Ishikawa (cell line): Measurements from ENCODE around the gene KCNQ1.

Experiments
- CEBPB ChIP-seq: IDR thresholded peaks from 2 replicates; pipeline ENCODE4 v1.6.1; 2012
- CREB1 ChIP-seq: IDR thresholded peaks from 2 replicates; pipeline ENCODE4 v1.6.1; 2012; ENCODE audit warnings: low read depth
- EGR1 ChIP-seq: IDR thresholded peaks from 2 replicates; pipeline ENCODE4 v1.6.1; 2012
- EP300 ChIP-seq: IDR thresholded peaks from 2 replicates; pipeline ENCODE4 v1.6.1; 2012; ENCODE audit warnings: borderline replicate concordance
- FOXM1 ChIP-seq: IDR thresholded peaks from 2 replicates; pipeline ENCODE4 v1.6.1; 2012; ENCODE audit warnings: low read depth, borderline replicate concordance
- MAX ChIP-seq: IDR thresholded peaks from 2 replicates; pipeline ENCODE4 v1.6.1; 2012
- NFIC ChIP-seq: IDR thresholded peaks from 2 replicates; pipeline ENCODE4 v1.6.1; 2012
- RAD21 ChIP-seq: IDR thresholded peaks from 2 replicates; pipeline ENCODE4 v1.6.1; 2012; ENCODE audit warnings: low read depth
- REST ChIP-seq: IDR thresholded peaks from 2 replicates; pipeline ENCODE4 v1.6.1; 2012; ENCODE audit warnings: low read depth, mild to moderate bottlenecking
- TAF1 ChIP-seq: IDR thresholded peaks from 2 replicates; pipeline ENCODE4 v1.6.1; 2012; ENCODE audit warnings: low read depth, mild to moderate bottlenecking
- TCF12 ChIP-seq: IDR thresholded peaks from 2 replicates; pipeline ENCODE4 v1.6.1; 2012; ENCODE audit warnings: low read depth
- TEAD4 ChIP-seq: IDR thresholded peaks from 2 replicates; pipeline ENCODE4 v1.6.1; 2012
- USF1 ChIP-seq: IDR thresholded peaks from 2 replicates; pipeline ENCODE4 v1.6.1; 2012
- YY1 ChIP-seq: IDR thresholded peaks from 2 replicates; pipeline ENCODE4 v1.6.1; 2012; ENCODE audit warnings: low read depth
- ZBTB7A ChIP-seq: IDR thresholded peaks from 2 replicates; pipeline ENCODE4 v1.6.1; 2012; ENCODE audit warnings: low read depth

The KCNQ1 gene

GRCh38 chr11:2789331-2789730, 344.5 kb downstream of the KCNQ1 start:
- TF ChIP-seq CEBPB (no peak), ZBTB7A (no peak), MAX (no peak), EP300 (no peak), YY1 (no peak), FOXM1 (no peak), NFIC (no peak), REST (no peak), EGR1 (no peak), RAD21 (no peak), TEAD4 (no peak), CREB1 (no peak), USF1 (no peak), TCF12 (no peak)

GRCh38 chr11:2789791-2790567, 345.2 kb downstream of the KCNQ1 start:
- no peak for TF ChIP-seq CREB1
- no peak for TF ChIP-seq EGR1
- no peak for TF ChIP-seq REST
- no peak for TF ChIP-seq USF1
- TF ChIP-seq TEAD4 = no peak
- TF ChIP-seq CEBPB = no peak
- no peak for TF ChIP-seq EP300
- TF ChIP-seq TCF12 = no peak
- TF ChIP-seq YY1 = no peak
- TF ChIP-seq ZBTB7A = no peak
- no peak for TF ChIP-seq MAX
- no peak for TF ChIP-seq NFIC

- TF ChIP-seq EP300 = no peak
- TF ChIP-seq TAF1 = no peak
- no peak for TF ChIP-seq YY1
- no peak for TF ChIP-seq EGR1
- no peak for TF ChIP-seq USF1
- no peak for TF ChIP-seq TCF12
- TF ChIP-seq REST = no peak
- no peak for TF ChIP-seq RAD21
- TF ChIP-seq MAX = no peak
- TF ChIP-seq CREB1 = no peak
- TF ChIP-seq FOXM1 = no peak
- no peak for TF ChIP-seq ZBTB7A
These were observed 345.7 kb downstream of the KCNQ1 start for GRCh38 chr11:2790568-2790921.

GRCh38 chr11:2791139-2791520, 346.3 kb downstream of the KCNQ1 start:
- TF ChIP-seq RAD21 (no peak), REST (no peak), TCF12 (no peak), USF1 (no peak), MAX (no peak), NFIC (no peak), CEBPB (no peak), CREB1 (no peak)
